Keratinocyte (primary cell): ENCODE results near the gene SAYSD1. TPM values are rescaled to one million over a fixed set of nuclear protein-coding genes. Genes with fewer than 3 reads are reported as not detected.

ENCODE experiments used
- DNase-seq: peaks from one replicate; pipeline ENCODE4 v3.0.0-alpha.2; 2011; ENCODE audit warnings: low read depth, missing footprints, low spot score
- FAIRE-seq: peaks from 2 replicates; lab custom pipeline; 2011; peaks lifted over from hg19 to GRCh38; lab: Jason Lieb, UNC
- H2AFZ ChIP-seq: 2 replicates; pipeline ENCODE4 v1.6.0; 2012; ENCODE audit warnings: low read length, control low read depth, inconsistent platforms; ENCODE audit not compliant: control insufficient read depth
- H3K27ac ChIP-seq: 2 replicates; pipeline ENCODE4 v1.5.1; 2011; ENCODE audit warnings: low read length; ENCODE audit not compliant: control insufficient read depth, insufficient read depth
- H3K27me3 ChIP-seq: 3 replicates; pipeline ENCODE4 v1.6.0; 2011; ENCODE audit warnings: low read length; ENCODE audit not compliant: control insufficient read depth, insufficient read depth; ENCODE audit errors: extremely low read depth
- H3K36me3 ChIP-seq, 2 experiments: 2 replicates in 1 of 2; 3 replicates in 1 of 2; pipeline ENCODE4 v1.5.1; 2011; ENCODE audit warnings: low read length in 2 of 2, mild to moderate bottlenecking in 1 of 2; ENCODE audit not compliant: control insufficient read depth in 2 of 2, insufficient read depth in 2 of 2; ENCODE audit errors: extremely low read depth in 1 of 2
- H3K4me1 ChIP-seq: 3 replicates; pipeline ENCODE4 v1.5.1; 2011; ENCODE audit warnings: low read length; ENCODE audit not compliant: control insufficient read depth, insufficient read depth; ENCODE audit errors: extremely low read depth
- H3K4me2 ChIP-seq: 3 replicates; pipeline ENCODE4 v1.6.0; 2011; ENCODE audit warnings: low read depth, low read length; ENCODE audit not compliant: control insufficient read depth, insufficient read depth; ENCODE audit errors: extremely low read depth
- H3K4me3 ChIP-seq, 3 experiments: fragments of 200-600 bp in 1 of 3; sonication (generic) in 1 of 3; 2 replicates in 2 of 3; 3 replicates in 1 of 3; pipeline ENCODE4 v1.5.1; 2011 to 2016; ENCODE audit warnings: low read length in 3 of 3, mild to moderate bottlenecking in 3 of 3, control low read depth in 2 of 3, inconsistent platforms in 1 of 3, low read depth in 1 of 3, mixed read lengths in 1 of 3, mixed run types in 1 of 3, moderate library complexity in 1 of 3; ENCODE audit not compliant: control insufficient read depth in 2 of 3, insufficient read depth in 2 of 3; ENCODE audit errors: extremely low read depth in 1 of 3
- H3K79me2 ChIP-seq: 2 replicates; pipeline ENCODE4 v1.6.0; 2012; ENCODE audit warnings: low read length; ENCODE audit not compliant: control insufficient read depth, insufficient read depth
- H3K9ac ChIP-seq: 3 replicates; pipeline ENCODE4 v1.6.0; 2011; ENCODE audit warnings: low read length; ENCODE audit not compliant: control insufficient read depth, insufficient read depth; ENCODE audit errors: extremely low read depth
- H3K9me1 ChIP-seq: 3 replicates; pipeline ENCODE4 v1.6.0; 2011; ENCODE audit warnings: low read length; ENCODE audit not compliant: control insufficient read depth, insufficient read depth; ENCODE audit errors: extremely low read depth
- H3K9me3 ChIP-seq: 2 replicates; pipeline ENCODE4 v1.5.1; 2012; ENCODE audit warnings: low read depth, low read length; ENCODE audit not compliant: control insufficient read depth
- H4K20me1 ChIP-seq: 3 replicates; pipeline ENCODE4 v1.6.0; 2011; ENCODE audit warnings: low read length; ENCODE audit not compliant: control insufficient read depth, insufficient read depth; ENCODE audit errors: extremely low read depth
- CTCF ChIP-seq, 3 experiments: IDR thresholded peaks in 1 of 3; conservative IDR thresholded peaks in 1 of 3; optimal IDR thresholded peaks in 1 of 3; 2 replicates in 2 of 3; 3 replicates in 1 of 3; pipeline versions ENCODE3 to v1.5.1; 2011; ENCODE audit warnings: low read length in 3 of 3, mild to moderate bottlenecking in 3 of 3, moderate library complexity in 2 of 3, control low read depth in 1 of 3, inconsistent platforms in 1 of 3; ENCODE audit not compliant: insufficient read depth in 2 of 3; ENCODE audit errors: extremely low read depth in 1 of 3
- EZH2 ChIP-seq: IDR thresholded peaks from one replicate; pipeline ENCODE4 v1.6.1; 2012; ENCODE audit warnings: inconsistent platforms, mild to moderate bottlenecking, low read length, moderate library complexity
- dilution Hi-C: fragments of 300-500 bp; cut with MboI; formaldehyde crosslinking; loops from one replicate; pipeline ENCODE4 v1.7.0; 2020; ENCODE audit warnings: low sequenced_read_pairs; ENCODE audit not compliant: extremely low pct_ligation_motif_present
- polyA plus RNA-seq, 5 experiments: library from polyadenylated mRNA; depleted of rRNA in 3 of 5; stranded (reverse) in 3 of 5; stranded (forward) in 1 of 5; unstranded in 1 of 5; fragments of >200 nt; gene quantifications; 1 replicate in 1 of 5; 2 replicates in 3 of 5; 3 replicates in 1 of 5; pipeline versions ENCODE4 v1.2.1 to v1.2.3, GENCODE V29; 2011 to 2012; ENCODE audit warnings: missing spikeins in 2 of 5, low read depth in 1 of 5, low replicate concordance in 1 of 5

The SAYSD1 gene
- polyA plus RNA-seq, 1 donor (not counting 4 experiments of a cell fraction or from before 2014, with no cell fraction given): 8.4 TPM

DNA sequence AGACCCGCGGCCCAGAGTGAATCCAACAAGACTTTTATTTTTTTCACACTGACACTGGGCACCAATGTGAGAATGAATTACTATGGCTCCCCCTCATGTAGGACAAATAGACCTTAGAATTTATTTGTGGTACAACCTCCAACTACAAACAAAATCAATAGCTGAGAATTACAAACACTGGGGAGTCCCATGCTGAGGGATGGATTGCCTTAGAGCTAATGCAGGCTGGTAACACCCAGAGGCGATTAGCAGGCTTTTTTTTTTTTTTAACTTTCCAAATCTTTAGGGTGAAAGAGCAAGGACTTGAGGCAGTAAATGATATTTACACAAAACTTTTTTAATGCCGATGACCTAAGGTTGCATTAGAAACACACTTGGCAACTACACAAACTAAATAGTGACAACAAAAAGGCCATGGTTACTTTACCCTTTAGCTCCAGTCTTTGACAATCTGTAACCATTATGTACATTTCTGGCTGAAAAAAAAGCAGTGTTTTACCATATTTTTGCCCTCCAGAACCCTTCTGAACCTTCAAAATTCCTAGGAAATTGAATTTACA, 21.8 kb downstream of the SAYSD1 start:
- Histone ChIP-seq H3K36me3 (no peaks in the 10 kb centered on the region), H3K4me1 (no peaks in the 10 kb centered on the region), H3K4me2 (no peak overlapping the region), H3K9me1 (no peaks in the 10 kb centered on the region), H4K20me1 (no peaks in the 10 kb centered on the region), H3K9me3 (no peaks in the 10 kb centered on the region), H3K4me3 (no peak overlapping the region), H3K79me2 (no peaks in the 10 kb centered on the region), H2AFZ (no peak overlapping the region), H3K9ac (no peak overlapping the region), H3K27me3 (no peaks in the 10 kb centered on the region), H3K27ac (no peak overlapping the region)
- FAIRE-seq (no peak), DNase-seq (no peak)
- dilution Hi-C loops: no loop called here
- no peak for TF ChIP-seq CTCF (optimal IDR thresholded peaks at IDR 0.05 in 1 of 3, IDR thresholded peaks at IDR 0.05 in 1 of 3, conservative IDR thresholded peaks at IDR 0.05 in 1 of 3; ENCODE audit: extremely low read depth in 1 of 3, insufficient read depth in 2 of 3, low read length in 3 of 3)
- TF ChIP-seq EZH2: no peak

GRCh38 chr6:39092124-39092523, 22.9 kb downstream of the SAYSD1 start:
- Histone ChIP-seq H3K4me2 (no peak overlapping the region), H3K4me3 (no peak overlapping the region), H3K36me3 (no peaks in the 10 kb centered on the region), H3K4me1 (no peaks in the 10 kb centered on the region), H2AFZ (no peak overlapping the region), H3K27ac (no peak overlapping the region), H3K27me3 (no peaks in the 10 kb centered on the region), H4K20me1 (no peaks in the 10 kb centered on the region), H3K79me2 (no peaks in the 10 kb centered on the region), H3K9me1 (no peaks in the 10 kb centered on the region), H3K9me3 (no peaks in the 10 kb centered on the region), H3K9ac (no peak overlapping the region)
- no peak for FAIRE-seq
- dilution Hi-C loops: no loop called here
- no peak for DNase-seq
- no peak for TF ChIP-seq EZH2
- TF ChIP-seq CTCF (optimal IDR thresholded peaks at IDR 0.05 in 1 of 3, IDR thresholded peaks at IDR 0.05 in 1 of 3, conservative IDR thresholded peaks at IDR 0.05 in 1 of 3; ENCODE audit: extremely low read depth in 1 of 3, insufficient read depth in 2 of 3, low read length in 3 of 3): peak in 2 of 3 experiments; percentile 10 to 30
